Measurements from ENCODE around the gene MYH11. TPM values are rescaled to one million over a fixed set of nuclear protein-coding genes. Genes with fewer than 3 reads are reported as not detected.
"Not testable (repeated sequence)": the region's sequence is repeated elsewhere in the genome, so short reads cannot be mapped to it uniquely, and the experiment has no call there.

Gene MYH11
- total RNA-seq, 1 donor from 2014 or later: not detected

DNA sequence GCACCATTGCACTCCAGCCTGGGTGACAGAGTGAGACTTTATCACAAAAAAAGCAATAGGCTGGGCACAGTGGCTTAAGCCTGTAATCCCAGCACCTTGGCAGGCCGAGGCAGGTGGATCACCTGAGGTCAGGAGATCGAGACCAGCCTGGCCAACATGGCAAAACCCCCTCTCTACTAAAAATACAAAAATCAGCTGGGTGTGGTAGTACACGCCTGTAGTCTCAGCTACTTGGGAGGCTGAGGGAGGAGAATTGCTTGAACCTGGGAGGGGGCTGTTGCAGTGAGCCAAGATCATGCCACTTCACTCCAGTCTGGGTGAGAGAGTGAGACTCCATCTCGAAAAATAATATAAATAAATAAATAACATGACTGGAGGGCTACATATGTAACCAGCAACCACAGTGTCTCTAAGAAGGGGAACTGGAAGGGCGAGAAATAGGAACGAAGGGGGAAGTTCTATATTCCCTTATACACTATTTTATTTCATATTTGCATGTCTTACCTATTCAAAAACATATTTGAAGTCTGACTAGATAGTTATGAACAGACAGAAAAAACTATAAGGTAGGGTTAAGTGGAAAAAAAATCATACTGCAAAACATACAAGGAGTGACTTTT is 25.9 kb downstream of the MYH11 start:
- Mint-ChIP-seq H3K27ac (no peak overlapping the region), H3K36me3 (ENCODE audit: low read depth) (no peaks in the 10 kb centered on the region), H3K4me1 (ENCODE audit: low read depth) (peaks cover 9% of the 10 kb centered on the region), H3K9me3 (no peaks in the 10 kb centered on the region), H3K27me3 (ENCODE audit: insufficient read depth) (peaks cover 8% of the 10 kb centered on the region), H3K4me3 (no peak overlapping the region)
- DNase-seq (ENCODE audit: low spot score): no peak
- intact Hi-C loops (cut with micrococcal nuclease): no loop called here

DNA sequence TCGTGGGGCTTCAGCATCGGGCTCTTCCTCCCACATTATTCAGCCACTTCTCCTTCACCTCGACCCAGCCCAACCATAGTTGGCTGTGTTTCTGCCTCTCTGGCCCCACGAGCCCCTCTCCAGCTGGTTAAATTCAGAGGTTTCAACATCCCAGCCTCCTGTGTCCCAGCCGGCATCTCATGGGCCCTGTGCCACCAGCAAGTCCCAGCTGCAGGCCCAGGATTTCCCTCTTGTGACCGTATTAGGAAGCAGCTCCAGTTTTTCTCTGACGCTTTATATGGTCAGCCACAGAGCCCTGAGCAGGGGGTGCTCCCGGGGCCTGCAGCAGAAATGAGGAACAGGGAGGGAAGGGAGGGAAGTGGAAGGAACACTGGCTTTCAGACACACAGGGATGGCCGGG is 27.4 kb downstream of the MYH11 start:
- H3K4me3 Mint-ChIP-seq: no peak overlapping the region
- H3K4me1 Mint-ChIP-seq (ENCODE audit: low read depth): no peaks in the 10 kb centered on the region
- no peak for DNase-seq (ENCODE audit: low spot score)
- H3K9me3 Mint-ChIP-seq: no peaks in the 10 kb centered on the region
- intact Hi-C loops (cut with micrococcal nuclease): no loop called here
- no peaks in the 10 kb centered on the region for H3K36me3 Mint-ChIP-seq (ENCODE audit: low read depth)
- peaks cover 8% of the 10 kb centered on the region for H3K27me3 Mint-ChIP-seq (ENCODE audit: insufficient read depth)
- H3K27ac Mint-ChIP-seq: no peak overlapping the region

DNA sequence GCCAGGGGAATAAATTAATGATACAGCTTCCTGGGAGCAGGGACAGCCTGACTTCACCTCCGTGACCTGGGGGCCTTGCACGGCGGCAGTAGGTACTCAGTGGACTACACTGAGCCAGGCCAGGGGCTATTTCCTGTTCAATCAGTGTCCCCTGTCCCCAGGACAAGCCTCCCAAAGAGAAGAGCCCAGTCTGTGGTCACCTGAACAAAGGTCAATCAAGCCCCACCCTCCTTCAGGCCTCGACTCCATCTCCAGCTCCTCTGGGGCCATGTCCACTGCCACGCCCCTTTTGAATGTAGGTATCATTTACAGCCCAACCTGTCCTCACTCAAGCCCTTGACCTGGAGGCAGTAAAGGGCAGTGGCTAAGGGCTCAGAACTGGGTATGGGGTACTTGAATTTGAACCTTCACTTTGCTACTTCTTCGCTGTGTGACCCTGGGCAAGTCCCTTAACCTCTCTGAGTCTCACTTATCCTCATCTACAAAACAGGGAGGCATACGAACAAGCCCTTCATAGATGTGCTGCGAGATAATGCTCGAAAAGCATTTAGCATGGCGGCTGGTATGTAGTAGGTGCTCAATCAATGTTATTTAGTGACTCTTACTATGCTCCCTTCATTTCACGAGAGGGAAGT is 29.0 kb downstream of the MYH11 start:
- no peak for DNase-seq (ENCODE audit: low spot score)
- intact Hi-C loops (cut with micrococcal nuclease): no loop called here
- Mint-ChIP-seq H3K9me3 (no peaks in the 10 kb centered on the region), H3K27me3 (ENCODE audit: insufficient read depth) (peaks cover 10% of the 10 kb centered on the region), H3K4me1 (ENCODE audit: low read depth) (no peaks in the 10 kb centered on the region), H3K27ac (no peak overlapping the region), H3K4me3 (no peak overlapping the region), H3K36me3 (ENCODE audit: low read depth) (no peaks in the 10 kb centered on the region)

- Mint-ChIP-seq H3K9me3 (no peaks in the 10 kb centered on the region), H3K4me1 (ENCODE audit: low read depth) (no peaks in the 10 kb centered on the region), H3K36me3 (ENCODE audit: low read depth) (no peaks in the 10 kb centered on the region), H3K4me3 (no peak overlapping the region), H3K27me3 (ENCODE audit: insufficient read depth) (peaks cover 10% of the 10 kb centered on the region), H3K27ac (no peak overlapping the region)
- intact Hi-C loops (cut with micrococcal nuclease): no loop called here
- no peak for DNase-seq (ENCODE audit: low spot score)
Observed at GRCh38 chr16:15827299-15827698, 29.5 kb downstream of the MYH11 start.

- H3K36me3 Mint-ChIP-seq (ENCODE audit: low read depth): no peaks in the 10 kb centered on the region
- H3K27ac Mint-ChIP-seq: no peak overlapping the region
- H3K9me3 Mint-ChIP-seq: no peaks in the 10 kb centered on the region
- peaks cover 4% of the 10 kb centered on the region for H3K27me3 Mint-ChIP-seq (ENCODE audit: insufficient read depth)
- no peak for DNase-seq (ENCODE audit: low spot score)
- no peak overlapping the region for H3K4me3 Mint-ChIP-seq
- no peaks in the 10 kb centered on the region for H3K4me1 Mint-ChIP-seq (ENCODE audit: low read depth)
- intact Hi-C loops (cut with micrococcal nuclease): no loop called here
Observed at GRCh38 chr16:15825750-15826305, 31.0 kb downstream of the MYH11 start.

GRCh38 chr16:15822957-15823356 is 33.9 kb downstream of the MYH11 start:
- Mint-ChIP-seq H3K27me3 (ENCODE audit: insufficient read depth) (peaks cover 2% of the 10 kb centered on the region), H3K4me3 (no peak overlapping the region), H3K27ac (no peak overlapping the region), H3K9me3 (no peaks in the 10 kb centered on the region), H3K36me3 (ENCODE audit: low read depth) (no peaks in the 10 kb centered on the region), H3K4me1 (ENCODE audit: low read depth) (no peaks in the 10 kb centered on the region)
- intact Hi-C loops (cut with micrococcal nuclease): loop anchor here (2.0 kb wide), 1 partner anchor 304 kb away; no protein-coding TSS in a partner anchor
- no peak for DNase-seq (ENCODE audit: low spot score)

- Mint-ChIP-seq H3K4me3 (no peak overlapping the region), H3K27me3 (ENCODE audit: insufficient read depth) (peaks cover 6% of the 10 kb centered on the region), H3K36me3 (ENCODE audit: low read depth) (no peaks in the 10 kb centered on the region), H3K4me1 (ENCODE audit: low read depth) (no peaks in the 10 kb centered on the region), H3K9me3 (peaks cover 10% of the 10 kb centered on the region), H3K27ac (no peak overlapping the region)
- DNase-seq (ENCODE audit: low spot score): no peak
- intact Hi-C loops (cut with micrococcal nuclease): loop anchor here (1.0 kb wide), 1 partner anchor 55 kb away; no protein-coding TSS in a partner anchor
Observed at GRCh38 chr16:15820837-15821236, 36.0 kb downstream of the MYH11 start.

GRCh38 chr16:15819046-15819445 is 37.8 kb downstream of the MYH11 start:
- Mint-ChIP-seq H3K36me3 (ENCODE audit: low read depth) (no peaks in the 10 kb centered on the region), H3K4me3 (no peak overlapping the region), H3K4me1 (ENCODE audit: low read depth) (no peaks in the 10 kb centered on the region), H3K27me3 (ENCODE audit: insufficient read depth) (peaks cover 5% of the 10 kb centered on the region), H3K27ac (no peak overlapping the region), H3K9me3 (peaks cover 16% of the 10 kb centered on the region)
- intact Hi-C loops (cut with micrococcal nuclease): no loop called here
- no peak for DNase-seq (ENCODE audit: low spot score)

GRCh38 chr16:15817446-15817845 is 39.4 kb downstream of the MYH11 start:
- Mint-ChIP-seq H3K4me1 (ENCODE audit: low read depth) (no peaks in the 10 kb centered on the region), H3K27me3 (ENCODE audit: insufficient read depth) (peaks cover 4% of the 10 kb centered on the region), H3K4me3 (no peak overlapping the region), H3K36me3 (ENCODE audit: low read depth) (no peaks in the 10 kb centered on the region), H3K27ac (no peak overlapping the region), H3K9me3 (peaks cover 16% of the 10 kb centered on the region)
- no peak for DNase-seq (ENCODE audit: low spot score)
- intact Hi-C loops (cut with micrococcal nuclease): no loop called here

GRCh38 chr16:15816228-15816627 is 40.6 kb downstream of the MYH11 start:
- no peak for DNase-seq (ENCODE audit: low spot score)
- intact Hi-C loops (cut with micrococcal nuclease): no loop called here
- peaks cover 4% of the 10 kb centered on the region for H3K27me3 Mint-ChIP-seq (ENCODE audit: insufficient read depth)
- H3K4me3 Mint-ChIP-seq: no peak overlapping the region
- no peaks in the 10 kb centered on the region for H3K4me1 Mint-ChIP-seq (ENCODE audit: low read depth)
- peaks cover 16% of the 10 kb centered on the region for H3K9me3 Mint-ChIP-seq
- H3K27ac Mint-ChIP-seq: no peak overlapping the region
- H3K36me3 Mint-ChIP-seq (ENCODE audit: low read depth): no peaks in the 10 kb centered on the region

- H3K4me3 Mint-ChIP-seq; H3K27ac Mint-ChIP-seq; H3K36me3 Mint-ChIP-seq (ENCODE audit: low read depth); DNase-seq (ENCODE audit: low spot score); H3K27me3 Mint-ChIP-seq (ENCODE audit: insufficient read depth); H3K4me1 Mint-ChIP-seq (ENCODE audit: low read depth); intact Hi-C loops (cut with micrococcal nuclease): not testable (repeated sequence)
- H3K9me3 Mint-ChIP-seq: peaks cover 12% of the 10 kb centered on the region
Observed at GRCh38 chr16:15812401-15812750, 44.5 kb downstream of the MYH11 start.

DNA sequence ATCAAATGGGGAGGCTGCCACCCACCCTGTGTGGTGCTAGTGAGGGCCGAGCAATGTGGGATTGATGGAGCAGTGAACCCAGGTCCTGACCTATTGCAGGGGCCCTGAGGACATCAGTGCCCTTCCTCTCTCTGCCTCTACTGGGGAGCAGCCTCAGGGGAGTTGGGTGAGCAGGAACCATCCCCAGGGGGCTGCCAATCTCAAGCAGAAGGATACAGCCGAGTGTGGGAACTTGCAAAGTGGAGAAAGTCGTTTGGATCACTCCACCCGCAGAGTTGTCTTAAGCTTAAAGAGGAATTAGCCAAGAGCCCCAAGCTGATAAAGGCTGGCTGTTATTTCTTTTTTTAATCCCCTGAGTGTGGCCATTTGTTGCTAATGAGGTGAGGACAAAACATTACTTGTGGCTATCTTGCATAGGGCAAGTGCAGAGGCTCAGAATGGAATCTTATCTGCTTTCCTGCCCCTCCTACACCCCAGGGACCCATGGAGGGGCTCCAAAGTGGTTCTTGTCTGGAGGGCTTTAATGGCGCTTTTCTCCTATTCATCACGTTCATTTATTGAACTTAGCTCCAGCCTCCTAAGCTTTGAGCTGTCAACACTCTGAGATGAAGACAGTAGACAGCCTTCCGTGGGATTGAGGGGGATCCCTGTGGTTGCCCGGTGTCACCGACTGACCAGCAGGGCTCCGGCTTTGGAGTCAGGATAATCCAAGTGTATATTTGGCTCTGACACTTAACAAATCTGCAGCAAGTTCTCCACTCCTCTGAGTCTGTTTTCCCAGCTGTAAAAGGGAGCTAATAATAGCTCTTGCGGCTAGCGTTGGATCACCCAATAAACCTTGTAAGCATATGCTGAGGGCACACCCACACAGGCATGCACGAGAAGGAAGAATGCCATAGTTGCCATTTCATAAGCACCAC is 45.1 kb downstream of the MYH11 start:
- intact Hi-C loops (cut with micrococcal nuclease): no loop called here
- Mint-ChIP-seq H3K9me3 (peaks cover 12% of the 10 kb centered on the region), H3K27ac (no peak overlapping the region), H3K36me3 (ENCODE audit: low read depth) (no peaks in the 10 kb centered on the region), H3K27me3 (ENCODE audit: insufficient read depth) (peaks cover 10% of the 10 kb centered on the region), H3K4me3 (no peak overlapping the region), H3K4me1 (ENCODE audit: low read depth) (no peaks in the 10 kb centered on the region)
- no peak for DNase-seq (ENCODE audit: low spot score)

DNA sequence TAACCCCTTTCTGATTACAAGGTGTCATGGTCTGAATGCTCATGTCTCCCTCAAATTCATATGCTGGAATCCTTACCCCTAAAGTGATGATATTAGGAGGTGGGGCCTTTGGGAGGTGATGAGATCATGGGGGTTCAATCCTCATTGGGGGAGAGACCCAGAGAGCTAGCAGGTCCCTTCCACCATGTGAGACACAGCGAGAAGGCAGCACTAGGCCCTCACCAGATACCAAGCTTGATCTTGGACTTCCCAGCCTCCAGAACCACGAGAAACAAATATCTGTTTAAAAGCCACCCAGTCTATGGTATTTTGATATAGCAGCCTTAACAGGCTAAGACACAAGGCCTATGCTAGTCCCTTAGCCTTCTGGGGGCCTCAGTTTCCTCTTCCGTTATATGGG is 45.9 kb downstream of the MYH11 start:
- Mint-ChIP-seq H3K27ac (no peak overlapping the region), H3K4me1 (ENCODE audit: low read depth) (no peaks in the 10 kb centered on the region), H3K27me3 (ENCODE audit: insufficient read depth) (peaks cover 10% of the 10 kb centered on the region), H3K9me3 (peaks cover 7% of the 10 kb centered on the region), H3K36me3 (ENCODE audit: low read depth) (no peaks in the 10 kb centered on the region), H3K4me3 (no peak overlapping the region)
- DNase-seq (ENCODE audit: low spot score): no peak
- intact Hi-C loops (cut with micrococcal nuclease): no loop called here
